OCI-LY7 (cell line): ENCODE results near the gene FOLR2. TPM values are rescaled to one million over a fixed set of nuclear protein-coding genes. Genes with fewer than 3 reads are reported as not detected.

Source experiments
- BruUV-seq: library from RNA; stranded (reverse); fragments of 400-500 nt; replicated peaks from 2 replicates; lab custom pipeline; 2021; lab: Mats Ljungman, UMichigan
- CTCF ChIA-PET: fragments of 300-600 bp; sonication (Branson Sonifier 250); formaldehyde crosslinking; loops from one replicate; lab custom pipeline; 2022; ENCODE audit warnings: antibody characterized with exemption; ENCODE audit not compliant: unreplicated experiment; lab: Charles Lee
- POLR2A ChIA-PET: fragments of 300-600 bp; sonication (Branson Sonifier 250); formaldehyde crosslinking; loops from one replicate; lab custom pipeline; 2022; ENCODE audit warnings: antibody characterized with exemption; lab: Charles Lee
- DNase-seq: peaks from one replicate; pipeline ENCODE4 v3.0.0-alpha.2; 2015; ENCODE audit warnings: low spot score
- H2AFZ ChIP-seq: fragments of 200-600 bp; sonication (generic), shearing (Covaris generic); 2 replicates; pipeline ENCODE4 v1.6.1; 2014; ENCODE audit warnings: mild to moderate bottlenecking, antibody characterized with exemption, low read length, moderate library complexity
- H3K27ac ChIP-seq: fragments of 200-600 bp; sonication (generic); 2 replicates; pipeline ENCODE4 v1.5.1; 2014; ENCODE audit warnings: mixed run types, low read depth, mild to moderate bottlenecking, moderate library complexity, low read length, inconsistent platforms; ENCODE audit not compliant: poor library complexity, severe bottlenecking
- H3K36me3 ChIP-seq: fragments of 200-600 bp; sonication (generic); 2 replicates; pipeline ENCODE4 v1.6.1; 2014; ENCODE audit warnings: mild to moderate bottlenecking, antibody characterized with exemption, low read length, moderate library complexity, mixed read lengths; ENCODE audit not compliant: insufficient read depth
- H3K4me1 ChIP-seq: fragments of 200-600 bp; sonication (generic); 2 replicates; pipeline ENCODE4 v1.5.1; 2014; ENCODE audit warnings: mild to moderate bottlenecking, low read length; ENCODE audit not compliant: insufficient read depth, poor library complexity, severe bottlenecking
- H3K4me2 ChIP-seq: fragments of 200-600 bp; sonication (generic); 2 replicates; pipeline ENCODE4 v1.6.1; 2014; ENCODE audit warnings: mild to moderate bottlenecking, low read length
- H3K4me3 ChIP-seq: fragments of 200-600 bp; sonication (generic); 2 replicates; pipeline ENCODE4 v1.5.1; 2014; ENCODE audit warnings: mild to moderate bottlenecking, low read depth, low read length; ENCODE audit not compliant: poor library complexity, severe bottlenecking
- H3K79me2 ChIP-seq: fragments of 200-600 bp; sonication (generic); 2 replicates; pipeline ENCODE4 v1.6.1; 2016; ENCODE audit warnings: low read depth, mild to moderate bottlenecking, low read length, moderate library complexity, mixed read lengths; ENCODE audit not compliant: insufficient read depth
- H3K9me2 ChIP-seq: fragments of 200-600 bp; sonication (generic); 2 replicates; pipeline ENCODE4 v1.6.1; 2016; ENCODE audit warnings: mild to moderate bottlenecking, low read length, mixed read lengths; ENCODE audit not compliant: insufficient read depth
- H3K9me3 ChIP-seq: fragments of 200-600 bp; sonication (generic); 2 replicates; pipeline ENCODE4 v1.6.1; 2014; ENCODE audit warnings: mild to moderate bottlenecking, mixed run types, low read length, mixed read lengths
- H4K20me1 ChIP-seq: fragments of 200-600 bp; sonication (generic); 2 replicates; pipeline ENCODE4 v1.6.1; 2014; ENCODE audit warnings: mild to moderate bottlenecking, antibody characterized with exemption, low read length, moderate library complexity, mixed read lengths; ENCODE audit not compliant: insufficient read depth
- CTCF ChIP-seq: fragments of 200-600 bp; sonication (generic); conservative IDR thresholded peaks from 2 replicates; pipeline ENCODE4 v1.5.1; 2014; ENCODE audit warnings: mild to moderate bottlenecking, antibody characterized with exemption, low read length, moderate library complexity, mixed read lengths
- EZH2phosphoT487 ChIP-seq: fragments of 200-600 bp; sonication (generic); IDR thresholded peaks from 2 replicates; pipeline ENCODE4 v1.6.1; 2018; ENCODE audit warnings: low read depth, borderline replicate concordance, mild to moderate bottlenecking, mixed run types, antibody characterized with exemption, low read length, moderate library complexity, mixed read lengths
- intact Hi-C: fragments of 100-400 bp; cut with micrococcal nuclease; formaldehyde crosslinking; loops from one replicate; pipeline ENCODE4 v1.10.0; 2022; ENCODE audit not compliant: unreplicated experiment
- total RNA-seq, 2 experiments: library from RNA; depleted of rRNA in 1 of 2; stranded (reverse); fragments of >200 nt in 1 of 2; shearing (Covaris generic) in 1 of 2; gene quantifications; 2 replicates each; pipeline ENCODE4 v1.2.3, GENCODE V29; 2014 to 2022

Gene FOLR2
- total RNA-seq, 2 experiments from 2014 or later: 12.8 to 14.4 TPM

GRCh38 chr11:72243173-72244059 lies 26.8 kb downstream of the FOLR2 start:
- CTCF ChIA-PET: no interaction called here
- no peaks in the 10 kb centered on the region for H3K9me3 ChIP-seq
- peaks cover 4% of the 10 kb centered on the region; the same call in 1 of the 2 replicates for H3K36me3 ChIP-seq
- H2AFZ ChIP-seq: no peak overlapping the region
- TF ChIP-seq EZH2phosphoT487 (no peak), CTCF (no peak)
- intact Hi-C loops: no loop called here
- no TSS peak for BruUV-seq
- no peaks in the 10 kb centered on the region for H4K20me1 ChIP-seq
- no peaks in the 10 kb centered on the region for H3K4me1 ChIP-seq
- POLR2A ChIA-PET: interaction anchor here (0.6 kb wide), 1 partner anchor 1545 kb away, joined by 4 read pairs; no protein-coding TSS in a partner anchor
- no peak overlapping the region for H3K27ac ChIP-seq
- no peak overlapping the region for H3K4me2 ChIP-seq
- H3K9me2 ChIP-seq: no peaks in the 10 kb centered on the region
- H3K79me2 ChIP-seq: no peaks in the 10 kb centered on the region
- H3K4me3 ChIP-seq: no peak overlapping the region
- DNase-seq: no peak

DNA sequence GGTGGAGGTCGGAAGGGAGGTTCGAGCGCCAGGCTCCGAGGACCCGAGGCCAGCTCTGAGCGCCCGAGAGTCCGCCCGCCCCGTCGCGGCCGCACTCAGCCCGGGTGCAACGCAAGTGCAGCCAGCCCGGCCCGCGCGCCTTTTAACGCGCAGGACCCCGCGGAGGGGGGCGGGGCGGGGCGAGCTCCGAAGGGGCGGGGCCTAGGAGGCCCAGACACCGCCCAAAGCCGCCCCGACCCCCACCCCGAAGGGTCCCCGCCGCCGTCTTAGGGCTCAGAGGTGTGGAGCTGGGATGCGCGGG lies 27.4 kb downstream of the FOLR2 start, which contains the start of gene PHOX2A:
Gene PHOX2A (minus strand): TSS at position 117 of the 301 bp plus-strand sequence. CDS start 172 bp downstream, outside the sequence.
- BruUV-seq: no TSS peak
- H3K4me1 ChIP-seq: no peaks in the 10 kb centered on the region
- TF ChIP-seq CTCF (no peak), EZH2phosphoT487 (no peak)
- H3K9me3 ChIP-seq: no peaks in the 10 kb centered on the region
- CTCF ChIA-PET: no interaction called here
- H3K4me3 ChIP-seq: no peak within 1 kb of the TSS
- no peaks in the 10 kb centered on the region for H3K79me2 ChIP-seq
- no peak for DNase-seq
- no peaks in the 10 kb centered on the region for H3K36me3 ChIP-seq
- H3K4me2 ChIP-seq: no peak within 1 kb of the TSS
- H4K20me1 ChIP-seq: no peaks in the 10 kb centered on the region
- no peaks in the 10 kb centered on the region for H3K9me2 ChIP-seq
- POLR2A ChIA-PET: no interaction called here
- intact Hi-C loops: no loop called here
- H3K27ac ChIP-seq: no peak within 1 kb of the TSS
- H2AFZ ChIP-seq: no peak within 1 kb of the TSS
